HTR-8/SVneo (cell line): ENCODE data around the gene CAMP.
"Not testable (repeated sequence)": the region's sequence is repeated elsewhere in the genome, so short reads cannot be mapped to it uniquely, and the experiment has no call there.

ENCODE experiments used
- DNase-seq: peaks from one replicate; pipeline ENCODE4 v3.0.0; 2011; ENCODE audit warnings: low spot score, mixed read lengths; ENCODE audit not compliant: insufficient read length
- FAIRE-seq: peaks from 2 replicates; lab custom pipeline; 2011; peaks lifted over from hg19 to GRCh38; lab: Jason Lieb, UNC

The CAMP gene

GRCh38 chr3:48222616-48223513 is at the start of gene CAMP:
Gene CAMP, plus strand, starts transcription at chr3:48223495. Its CDS starts 17 bp downstream, at chr3:48223512.
- FAIRE-seq (no peak), DNase-seq (peak; percentile 63)

GRCh38 chr3:48178072-48178471 is 45.2 kb upstream of the CAMP start:
- FAIRE-seq (no peak), DNase-seq (no peak)

GRCh38 chr3:48180021-48180420 is 43.3 kb upstream of the CAMP start:
- FAIRE-seq, result no peak
- no peak for DNase-seq

- no peak for FAIRE-seq
- no peak for DNase-seq
Observed at GRCh38 chr3:48180531-48181253, 42.6 kb upstream of the CAMP start.

GRCh38 chr3:48184299-48184698 is 39.0 kb upstream of the CAMP start:
- no peak for FAIRE-seq
- no peak for DNase-seq

GRCh38 chr3:48185129-48185528 is 38.2 kb upstream of the CAMP start:
- FAIRE-seq (no peak), DNase-seq (no peak)

- DNase-seq, result no peak
- FAIRE-seq, result no peak
Observed at GRCh38 chr3:48186631-48187300, 36.5 kb upstream of the CAMP start.

GRCh38 chr3:48187301-48187578 is 36.1 kb upstream of the CAMP start:
- FAIRE-seq, result no peak
- DNase-seq, result no peak

- FAIRE-seq, result no peak
- no peak for DNase-seq
Observed at GRCh38 chr3:48187579-48188265, 35.6 kb upstream of the CAMP start.

GRCh38 chr3:48188266-48189201 is 34.8 kb upstream of the CAMP start, which contains the start of gene CDC25A:
Gene CDC25A, minus strand, starts transcription at chr3:48188417. Its CDS starts 470 bp downstream, at chr3:48187947.
- FAIRE-seq, result peak; percentile 76

GRCh38 chr3:48189321-48189720 is 34.0 kb upstream of the CAMP start:
- no peak for DNase-seq
- FAIRE-seq, result no peak

More at GRCh38 chr3:48188266-48189201, 34.8 kb upstream of the CAMP start, which contains the start of gene CDC25A:
- peak; percentile 98 for DNase-seq

GRCh38 chr3:48190911-48191310 is 32.4 kb upstream of the CAMP start:
- no peak for DNase-seq
- FAIRE-seq, result no peak

- no peak for FAIRE-seq
- DNase-seq, result peak; percentile 81
Observed at GRCh38 chr3:48194446-48195071, 28.7 kb upstream of the CAMP start.

- FAIRE-seq (no peak), DNase-seq (no peak)
Observed at GRCh38 chr3:48196611-48197010, 26.7 kb upstream of the CAMP start.

- FAIRE-seq (no peak), DNase-seq (no peak)
Observed at GRCh38 chr3:48199117-48199516, 24.2 kb upstream of the CAMP start.

GRCh38 chr3:48202632-48203031 is 20.7 kb upstream of the CAMP start:
- DNase-seq, result no peak
- FAIRE-seq, result no peak

- no peak for DNase-seq
- no peak for FAIRE-seq
Observed at GRCh38 chr3:48208076-48208475, 15.2 kb upstream of the CAMP start.

GRCh38 chr3:48209445-48209844 is 13.8 kb upstream of the CAMP start:
- no peak for FAIRE-seq
- DNase-seq, result no peak

GRCh38 chr3:48210534-48210933 is 12.8 kb upstream of the CAMP start:
- not testable (repeated sequence) for FAIRE-seq, DNase-seq
